Ecto neural progenitor cell (in vitro differentiated cells): ENCODE measurements around the gene ZNF808.
"Not testable (repeated sequence)": the region's sequence is repeated elsewhere in the genome, so short reads cannot be mapped to it uniquely, and the experiment has no call there.

ENCODE experiments used
- DNase-seq: peaks from one replicate; pipeline ENCODE4 v3.0.0-alpha.2; 2018; ENCODE audit warnings: low spot score

Gene ZNF808

DNA sequence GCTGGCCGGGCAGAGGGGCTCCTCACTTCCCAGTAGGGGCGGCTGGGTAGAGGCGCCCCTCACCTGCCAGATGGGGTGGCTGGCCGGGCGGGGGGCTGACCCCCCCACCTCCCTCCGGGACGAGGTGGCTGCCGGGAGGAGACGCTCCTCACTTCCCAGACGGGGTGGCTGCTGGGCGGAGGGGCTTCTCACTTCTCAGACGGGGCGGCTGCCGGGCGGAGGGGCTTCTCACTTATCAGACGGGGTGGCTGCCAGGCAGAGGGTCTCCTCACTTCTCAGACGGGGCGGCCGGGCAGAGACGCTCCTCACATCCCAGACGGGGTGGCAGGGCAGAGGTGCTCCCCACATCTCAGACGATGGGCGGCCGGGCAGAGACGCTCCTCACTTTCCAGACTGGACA is 66.0 kb downstream of the ZNF808 start:
- DNase-seq: not testable (repeated sequence)

GRCh38 chr19:52599241-52599640 is 71.8 kb downstream of the ZNF808 start:
- no peak for DNase-seq

DNA sequence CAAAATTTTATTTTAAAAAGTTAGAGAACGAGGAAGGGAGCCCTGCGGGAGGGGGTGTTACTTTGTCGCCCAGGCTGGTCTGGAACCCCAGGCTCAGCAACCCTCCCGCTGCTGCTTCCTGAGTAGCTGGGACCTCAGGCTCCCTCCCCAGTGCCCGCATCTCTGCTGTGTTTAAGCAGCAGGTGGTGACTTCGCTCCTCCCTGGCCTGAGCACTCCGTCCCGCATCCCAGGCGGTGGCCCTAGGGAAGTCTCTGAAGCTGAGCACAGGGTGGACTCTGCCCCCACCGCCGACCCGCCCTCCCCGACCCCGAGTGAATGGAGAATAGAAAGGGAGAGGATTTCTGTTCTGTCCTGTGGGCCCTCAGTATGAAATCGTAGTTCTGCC is 73.2 kb downstream of the ZNF808 start:
- no peak for DNase-seq

DNA sequence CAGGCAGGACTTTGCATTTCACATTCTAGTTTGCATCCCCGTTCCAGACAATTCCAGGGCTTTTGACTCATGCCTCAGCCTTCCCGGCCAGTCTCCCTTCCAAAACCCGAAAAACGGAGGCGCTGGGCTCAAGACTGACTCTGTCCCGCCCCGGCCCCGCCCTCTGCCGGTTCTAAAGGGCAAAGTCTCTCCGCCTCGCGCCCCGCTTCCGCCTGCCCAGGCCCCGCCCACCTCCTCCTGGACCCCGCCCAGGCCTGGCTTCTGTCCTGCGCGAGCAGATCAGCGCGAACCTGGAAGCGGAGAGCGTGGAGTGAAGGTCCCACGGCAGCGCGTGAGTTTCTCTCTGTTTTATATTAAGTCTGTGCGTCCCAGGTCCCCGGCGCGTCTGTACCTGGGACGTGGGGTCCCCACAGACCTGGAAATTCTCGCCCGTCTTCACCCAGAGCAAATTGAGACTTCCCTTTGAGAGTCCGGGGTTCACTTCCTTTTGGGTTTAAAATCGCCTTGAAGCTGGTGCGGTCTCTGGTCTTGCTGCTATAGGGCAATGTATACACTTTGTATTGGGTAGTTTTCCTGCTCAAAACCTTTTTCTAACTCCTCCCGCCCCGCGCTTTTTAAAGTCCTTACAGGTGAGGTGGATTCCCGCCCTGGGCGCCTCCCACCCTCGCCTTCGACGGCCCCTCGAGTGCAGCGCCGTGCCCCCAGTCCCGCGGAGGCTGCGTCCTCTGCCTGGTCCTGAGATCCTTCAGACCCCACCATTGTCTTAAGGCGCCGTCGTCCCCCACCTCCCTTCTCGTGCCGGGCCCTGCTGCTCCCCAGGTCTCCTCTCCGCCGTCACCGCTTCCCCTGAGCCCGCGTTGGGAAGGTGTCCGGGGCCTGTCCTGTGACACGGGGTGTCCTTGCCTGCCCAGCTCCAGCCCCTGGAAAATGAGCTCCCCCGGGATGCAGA is 73.8 kb downstream of the ZNF808 start:
- DNase-seq: peak; percentile 95

- peak; percentile 47 for DNase-seq
Observed at GRCh38 chr19:52601974-52602366, 74.5 kb downstream of the ZNF808 start.

GRCh38 chr19:52602941-52603340 is 75.5 kb downstream of the ZNF808 start:
- DNase-seq: no peak

- no peak for DNase-seq
Observed at GRCh38 chr19:52603558-52604207, 76.2 kb downstream of the ZNF808 start.
